ENCODE data around the gene CD99.
A peak's percentile ranks its signal among the peaks of the same experiment; 100 is the strongest.

The CD99 gene

GRCh38 chrX:2676794-2677675 lies 14.1 kb upstream of the CD99 start:
- Histone ChIP-seq H3K4me3 (ENCODE audit: low read depth in 1 of 2, low read length in 2 of 2) (no peak overlapping the region), H3K9me3 (ENCODE audit: control insufficient read depth in 1 of 2, low read length in 2 of 2) (no peaks in the 10 kb centered on the region), H3K27ac (ENCODE audit: low read length) (no peak overlapping the region), H3K27me3 (ENCODE audit: low read depth, low read length) (no peaks in the 10 kb centered on the region), H3K36me3 (ENCODE audit: control insufficient read depth in 1 of 2, insufficient read depth in 2 of 2, low read length in 2 of 2) (no peaks in the 10 kb centered on the region), H3K4me1 (ENCODE audit: control insufficient read depth in 1 of 2, insufficient read depth in 2 of 2, low read length in 2 of 2) (peaks cover 11% of the 10 kb centered on the region in 2 donors)

DNA sequence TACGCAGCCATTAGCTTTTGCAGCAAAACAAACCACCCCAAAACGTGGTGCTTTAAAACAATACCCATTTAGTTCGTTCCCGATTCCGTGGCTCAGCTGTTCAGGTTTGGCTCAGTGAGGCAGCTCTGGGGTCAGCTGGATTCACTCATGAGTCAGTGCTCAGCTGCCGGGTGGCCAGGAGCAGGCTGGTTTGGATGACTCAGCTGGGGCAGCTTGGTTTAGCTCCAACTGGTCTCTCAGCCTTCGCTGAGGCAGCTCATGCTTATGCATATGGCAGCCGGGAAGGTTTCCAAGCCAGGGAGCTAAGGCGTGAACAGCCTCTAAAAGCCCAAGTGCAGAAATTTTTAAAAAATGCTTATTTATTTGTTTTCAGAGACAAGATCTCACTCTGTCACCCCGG lies 13.3 kb upstream of the CD99 start:
- Histone ChIP-seq H3K4me1 (ENCODE audit: control insufficient read depth in 1 of 2, insufficient read depth in 2 of 2, low read length in 2 of 2) (peaks cover 11% of the 10 kb centered on the region in 2 donors), H3K4me3 (ENCODE audit: low read depth in 1 of 2, low read length in 2 of 2) (no peak overlapping the region), H3K27ac (ENCODE audit: low read length) (no peak overlapping the region), H3K27me3 (ENCODE audit: low read depth, low read length) (no peaks in the 10 kb centered on the region), H3K9me3 (ENCODE audit: control insufficient read depth in 1 of 2, low read length in 2 of 2) (no peaks in the 10 kb centered on the region), H3K36me3 (ENCODE audit: control insufficient read depth in 1 of 2, insufficient read depth in 2 of 2, low read length in 2 of 2) (no peaks in the 10 kb centered on the region)

GRCh38 chrX:2678583-2678982 lies 12.5 kb upstream of the CD99 start:
- Histone ChIP-seq H3K4me1 (ENCODE audit: control insufficient read depth in 1 of 2, insufficient read depth in 2 of 2, low read length in 2 of 2) (peaks cover 11% of the 10 kb centered on the region in 2 donors), H3K27me3 (ENCODE audit: low read depth, low read length) (no peaks in the 10 kb centered on the region), H3K36me3 (ENCODE audit: control insufficient read depth in 1 of 2, insufficient read depth in 2 of 2, low read length in 2 of 2) (no peaks in the 10 kb centered on the region), H3K4me3 (ENCODE audit: low read depth in 1 of 2, low read length in 2 of 2) (no peak overlapping the region), H3K27ac (ENCODE audit: low read length) (no peak overlapping the region), H3K9me3 (ENCODE audit: control insufficient read depth in 1 of 2, low read length in 2 of 2) (no peaks in the 10 kb centered on the region)

DNA sequence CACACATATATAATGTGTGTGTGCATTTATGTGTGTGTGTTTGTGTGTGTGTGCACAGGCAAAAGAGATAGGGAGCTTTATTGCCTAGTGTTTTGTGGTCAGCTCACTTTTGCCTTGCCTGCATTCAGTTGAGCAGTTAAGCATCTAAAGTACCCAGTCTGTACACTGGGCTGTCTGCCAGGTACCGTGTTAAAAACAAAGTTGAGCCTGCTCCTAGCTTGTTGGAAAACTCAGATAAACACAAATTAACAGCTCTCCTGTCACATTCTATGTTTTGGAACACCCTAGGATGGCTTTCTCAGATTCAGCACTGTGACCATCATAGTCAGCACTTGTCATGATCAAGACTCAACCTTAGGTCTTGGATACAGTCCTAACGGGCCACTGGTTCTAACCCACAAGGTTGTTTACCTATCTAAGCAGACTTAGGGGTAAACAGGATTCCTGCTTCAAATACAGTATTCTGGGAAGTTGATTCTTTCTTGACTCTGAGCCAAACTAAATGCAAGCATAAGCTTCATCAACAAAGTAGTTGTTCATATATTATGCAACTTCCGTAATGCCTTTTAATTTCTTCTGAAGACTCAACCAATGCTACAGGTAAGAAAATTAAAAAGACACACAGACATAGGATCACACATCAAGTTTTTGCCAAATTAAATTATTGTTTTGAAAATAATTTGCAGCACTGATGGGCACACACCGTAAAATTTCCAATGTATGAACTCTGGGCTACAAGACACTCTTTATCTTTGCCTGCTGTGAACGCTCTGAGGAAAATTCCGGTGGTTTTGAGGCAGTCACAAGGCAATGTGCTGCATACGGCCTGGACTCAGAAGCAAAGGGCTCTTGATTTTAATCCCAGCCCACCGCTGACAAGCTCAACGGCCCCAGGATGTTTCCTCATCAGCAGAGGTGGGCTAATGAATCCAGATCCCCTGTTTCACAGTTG lies 11.3 kb upstream of the CD99 start:
- H3K27ac ChIP-seq (ENCODE audit: low read length), result no peak overlapping the region
- H3K27me3 ChIP-seq (ENCODE audit: low read depth, low read length), result no peaks in the 10 kb centered on the region
- no peaks in the 10 kb centered on the region for H3K9me3 ChIP-seq (ENCODE audit: control insufficient read depth in 1 of 2, low read length in 2 of 2)
- peaks cover 11% of the 10 kb centered on the region in 2 donors for H3K4me1 ChIP-seq (ENCODE audit: control insufficient read depth in 1 of 2, insufficient read depth in 2 of 2, low read length in 2 of 2)
- no peak overlapping the region for H3K4me3 ChIP-seq (ENCODE audit: low read depth in 1 of 2, low read length in 2 of 2)
- H3K36me3 ChIP-seq (ENCODE audit: control insufficient read depth in 1 of 2, insufficient read depth in 2 of 2, low read length in 2 of 2), result no peaks in the 10 kb centered on the region

DNA sequence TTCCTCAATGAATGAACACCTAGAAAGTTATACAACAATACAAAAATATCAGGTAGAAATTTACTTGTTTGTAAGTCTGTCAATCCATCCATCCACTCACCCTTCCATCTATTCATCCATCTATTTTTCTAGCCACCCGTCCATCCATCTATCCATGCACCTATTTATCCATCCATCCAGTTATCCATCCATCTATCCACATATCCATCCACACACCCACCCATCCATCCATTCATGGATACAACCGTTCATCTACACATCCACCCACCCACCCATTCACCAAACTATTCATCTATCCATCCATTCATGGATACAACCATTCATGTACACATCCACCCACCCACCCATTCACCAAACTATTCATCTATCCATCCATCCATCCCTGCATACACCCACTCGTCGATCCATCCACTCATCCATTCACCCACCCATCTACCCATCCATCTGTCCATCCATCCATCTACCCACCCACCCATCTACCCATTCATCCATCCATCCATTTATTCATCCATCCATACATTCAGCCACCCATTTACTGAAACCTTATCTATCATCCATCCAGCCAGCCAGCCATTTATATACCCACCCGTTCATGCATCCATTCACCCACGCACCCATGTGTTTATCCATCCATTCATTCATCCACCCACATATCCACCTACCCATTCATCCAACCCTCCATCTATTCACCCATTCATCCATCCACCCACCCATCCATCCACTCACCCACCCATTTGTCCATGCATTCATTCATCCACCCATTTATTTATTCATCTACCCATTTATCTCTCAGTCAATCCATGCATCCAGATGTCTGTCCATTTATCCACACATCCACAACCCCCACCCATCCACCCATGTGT lies 10.4 kb upstream of the CD99 start:
- Histone ChIP-seq H3K36me3 (ENCODE audit: control insufficient read depth in 1 of 2, insufficient read depth in 2 of 2, low read length in 2 of 2) (no peaks in the 10 kb centered on the region), H3K9me3 (ENCODE audit: control insufficient read depth in 1 of 2, low read length in 2 of 2) (no peaks in the 10 kb centered on the region), H3K4me3 (ENCODE audit: low read depth in 1 of 2, low read length in 2 of 2) (no peak overlapping the region), H3K4me1 (ENCODE audit: control insufficient read depth in 1 of 2, insufficient read depth in 2 of 2, low read length in 2 of 2) (peaks cover 11% of the 10 kb centered on the region in 2 donors), H3K27me3 (ENCODE audit: low read depth, low read length) (no peaks in the 10 kb centered on the region), H3K27ac (ENCODE audit: low read length) (no peak overlapping the region)

GRCh38 chrX:2682565-2683177 lies 8.4 kb upstream of the CD99 start:
- peaks cover under 1 to 5% of the 10 kb centered on the region in 2 donors for H3K4me1 ChIP-seq (ENCODE audit: control insufficient read depth in 1 of 2, insufficient read depth in 2 of 2, low read length in 2 of 2)
- no peaks in the 10 kb centered on the region for H3K36me3 ChIP-seq (ENCODE audit: control insufficient read depth in 1 of 2, insufficient read depth in 2 of 2, low read length in 2 of 2)
- H3K27ac ChIP-seq (ENCODE audit: low read length), result no peak overlapping the region
- H3K4me3 ChIP-seq (ENCODE audit: low read depth in 1 of 2, low read length in 2 of 2), result no peak overlapping the region
- no peaks in the 10 kb centered on the region for H3K27me3 ChIP-seq (ENCODE audit: low read depth, low read length)
- no peaks in the 10 kb centered on the region for H3K9me3 ChIP-seq (ENCODE audit: control insufficient read depth in 1 of 2, low read length in 2 of 2)

DNA sequence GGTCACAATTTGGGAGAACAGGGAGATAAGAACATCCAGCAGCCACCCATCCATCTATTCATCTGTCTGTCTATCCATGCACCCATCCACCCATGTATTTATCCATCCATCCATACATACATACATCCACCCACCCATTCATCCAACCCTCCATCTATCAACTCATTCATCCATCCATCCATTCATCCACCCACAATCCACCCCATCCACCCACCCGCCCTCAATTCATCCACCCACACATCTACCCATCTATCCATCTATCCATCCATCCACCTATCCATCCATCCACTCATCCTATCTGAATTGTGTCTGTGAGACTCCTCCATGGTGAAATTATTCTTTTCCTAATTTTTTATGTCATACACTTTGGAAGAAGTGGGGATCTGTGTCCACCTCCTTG lies 6.8 kb upstream of the CD99 start:
- H3K9me3 ChIP-seq (ENCODE audit: control insufficient read depth in 1 of 2, low read length in 2 of 2), result no peaks in the 10 kb centered on the region

DNA sequence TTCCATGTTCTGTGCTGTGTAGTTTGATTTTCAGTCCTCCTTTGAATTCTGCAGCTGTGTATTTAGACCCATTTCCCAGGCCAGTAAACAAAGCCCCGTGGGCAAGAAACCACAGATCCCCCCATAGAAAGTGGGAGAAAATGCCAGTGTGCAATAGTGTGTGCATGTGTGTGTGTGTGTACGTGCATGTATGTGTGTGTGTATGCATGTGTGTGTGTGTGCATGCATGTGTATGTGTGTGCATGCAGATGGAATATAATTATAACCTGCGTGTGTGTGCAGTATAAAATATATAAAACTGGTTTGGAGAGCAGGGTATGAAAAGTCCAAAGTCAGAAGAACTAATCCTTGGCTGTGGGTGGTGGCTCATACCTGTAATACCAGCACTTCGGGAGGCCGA lies 5.2 kb upstream of the CD99 start:
- no peaks in the 10 kb centered on the region for H3K9me3 ChIP-seq (ENCODE audit: control insufficient read depth in 1 of 2, low read length in 2 of 2)
- H3K4me3 ChIP-seq (ENCODE audit: low read depth in 1 of 2, low read length in 2 of 2), result no peak overlapping the region
- no peaks in the 10 kb centered on the region for H3K27me3 ChIP-seq (ENCODE audit: low read depth, low read length)
- no peaks in the 10 kb centered on the region for H3K4me1 ChIP-seq (ENCODE audit: control insufficient read depth in 1 of 2, insufficient read depth in 2 of 2, low read length in 2 of 2)
- H3K27ac ChIP-seq (ENCODE audit: low read length), result no peak overlapping the region
- H3K36me3 ChIP-seq (ENCODE audit: control insufficient read depth in 1 of 2, insufficient read depth in 2 of 2, low read length in 2 of 2), result no peaks in the 10 kb centered on the region

More for the DNA sequence above, 6.8 kb upstream of the CD99 start:
- H3K4me1 ChIP-seq (ENCODE audit: control insufficient read depth in 1 of 2, insufficient read depth in 2 of 2, low read length in 2 of 2), result no peaks in the 10 kb centered on the region
- H3K27me3 ChIP-seq (ENCODE audit: low read depth, low read length), result no peaks in the 10 kb centered on the region
- H3K36me3 ChIP-seq (ENCODE audit: control insufficient read depth in 1 of 2, insufficient read depth in 2 of 2, low read length in 2 of 2), result no peaks in the 10 kb centered on the region
- no peak overlapping the region for H3K4me3 ChIP-seq (ENCODE audit: low read depth in 1 of 2, low read length in 2 of 2)
- no peak overlapping the region for H3K27ac ChIP-seq (ENCODE audit: low read length)

DNA sequence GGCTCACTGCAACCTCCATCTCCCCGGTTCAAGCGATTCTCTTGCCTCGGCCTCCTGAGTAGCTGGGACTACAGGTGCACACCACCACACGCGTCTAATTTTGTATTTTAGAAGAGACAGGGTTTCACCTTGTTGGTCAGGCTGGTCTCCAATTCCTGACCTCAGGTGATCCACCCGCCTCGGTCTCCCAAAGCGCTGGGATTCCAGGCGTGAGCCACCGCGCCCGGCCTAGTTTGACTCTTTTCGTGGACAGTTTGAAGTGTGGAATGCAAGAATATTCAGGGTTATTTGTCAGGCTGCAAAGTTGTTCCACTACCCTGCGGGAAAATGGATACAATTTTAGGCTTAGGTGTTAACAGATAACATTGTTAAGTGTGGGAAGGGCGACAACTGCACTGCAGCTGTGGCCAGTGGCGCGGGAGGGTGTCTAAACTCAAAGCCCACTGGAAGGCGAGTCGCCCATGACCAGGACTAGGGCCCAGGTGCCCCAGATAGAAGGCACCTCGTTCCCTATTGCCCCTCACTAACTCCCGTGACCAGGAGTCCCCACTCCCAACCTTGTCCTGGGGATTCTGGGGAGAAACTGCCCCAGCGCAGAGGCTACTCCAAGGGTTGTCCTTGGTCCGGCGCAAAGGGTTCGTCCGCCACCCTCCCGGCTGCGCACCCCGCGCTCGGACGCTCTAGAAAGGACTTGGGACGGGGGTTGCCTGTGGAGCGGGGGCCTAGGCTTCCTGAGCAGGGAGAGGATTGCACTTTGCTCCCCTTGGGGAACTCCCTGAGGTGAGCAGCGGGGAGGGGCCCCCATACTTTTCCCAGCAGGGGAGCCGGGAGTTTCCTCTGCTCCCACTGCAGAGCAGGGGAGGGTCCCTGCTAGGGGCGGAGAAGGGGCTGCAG lies 1.1 kb upstream of the CD99 start:
- Histone ChIP-seq H3K36me3 (ENCODE audit: control insufficient read depth in 1 of 2, insufficient read depth in 2 of 2, low read length in 2 of 2) (no peaks in the 10 kb centered on the region), H3K4me3 (ENCODE audit: low read depth in 1 of 2, low read length in 2 of 2) (peak overlapping the region in 1 of 2 donors; percentile 89), H3K9me3 (ENCODE audit: control insufficient read depth in 1 of 2, low read length in 2 of 2) (no peaks in the 10 kb centered on the region), H3K27ac (ENCODE audit: low read length) (no peak overlapping the region), H3K4me1 (ENCODE audit: control insufficient read depth in 1 of 2, insufficient read depth in 2 of 2, low read length in 2 of 2) (peaks cover 7 to 21% of the 10 kb centered on the region in 2 donors), H3K27me3 (ENCODE audit: low read depth, low read length) (no peaks in the 10 kb centered on the region)

Data from muscle layer of duodenum (tissue), 2 donors.